MM.1S (cell line): ENCODE measurements around the gene SLC38A8.

ENCODE experiments used
- DNase-seq: peaks from one replicate; pipeline ENCODE4 v3.0.0-alpha.2; 2015
- H2AFZ ChIP-seq: fragments of 300-600 bp; sonication (generic); 2 replicates; pipeline ENCODE4 v1.6.0; 2016; ENCODE audit warnings: antibody characterized with exemption, low read length
- H3F3A ChIP-seq: fragments of 300-600 bp; sonication (generic); 2 replicates; pipeline ENCODE4 v1.6.1; 2016; ENCODE audit warnings: mild to moderate bottlenecking, antibody characterized with exemption, low read length, moderate library complexity, mixed read lengths; ENCODE audit not compliant: insufficient read depth
- H3K27ac ChIP-seq: fragments of 300-600 bp; sonication (generic); 2 replicates; pipeline ENCODE4 v1.5.1; 2016; ENCODE audit warnings: mild to moderate bottlenecking, low read length
- H3K27me3 ChIP-seq: fragments of 300-600 bp; sonication (generic); replicated peaks from 2 replicates; pipeline ENCODE4 v1.6.0; 2016; ENCODE audit warnings: low read length; ENCODE audit not compliant: insufficient read depth
- H3K36me3 ChIP-seq: fragments of 300-600 bp; sonication (generic); replicated peaks from 2 replicates; pipeline ENCODE4 v1.6.1; 2016; ENCODE audit warnings: mild to moderate bottlenecking, low read length, mixed read lengths; ENCODE audit not compliant: insufficient read depth
- H3K4me1 ChIP-seq: fragments of 300-600 bp; sonication (generic); 2 replicates; pipeline ENCODE4 v1.6.1; 2016; ENCODE audit warnings: low read length, mixed read lengths
- H3K4me2 ChIP-seq: fragments of 300-600 bp; sonication (generic); 2 replicates; pipeline ENCODE4 v1.6.0; 2016; ENCODE audit warnings: low read depth, low read length
- H3K4me3 ChIP-seq: fragments of 300-600 bp; sonication (generic); 2 replicates; pipeline ENCODE4 v1.5.1; 2016; ENCODE audit warnings: low read length, mixed read lengths
- H3K79me2 ChIP-seq: fragments of 300-600 bp; sonication (generic); 2 replicates; pipeline ENCODE4 v1.6.1; 2016; ENCODE audit warnings: mixed run types, low read length, mixed read lengths
- H3K9ac ChIP-seq: fragments of 300-600 bp; sonication (generic); 2 replicates; pipeline ENCODE4 v1.6.1; 2016; ENCODE audit warnings: low read length, mixed read lengths
- H3K9me2 ChIP-seq: fragments of 300-600 bp; sonication (generic); replicated peaks from 2 replicates; pipeline ENCODE4 v1.6.1; 2016; ENCODE audit warnings: mild to moderate bottlenecking, low read length, mixed read lengths; ENCODE audit not compliant: insufficient read depth
- H3K9me3 ChIP-seq: fragments of 300-600 bp; sonication (generic); replicated peaks from 2 replicates; pipeline ENCODE4 v1.6.1; 2016; ENCODE audit warnings: mild to moderate bottlenecking, low read length, mixed read lengths; ENCODE audit not compliant: insufficient read depth
- H4K20me1 ChIP-seq: fragments of 300-600 bp; sonication (generic); 2 replicates; pipeline ENCODE4 v1.6.1; 2016; ENCODE audit warnings: mild to moderate bottlenecking, low read length, moderate library complexity, mixed read lengths; ENCODE audit not compliant: insufficient read depth
- EZH2 ChIP-seq: fragments of 300-600 bp; sonication (generic); optimal IDR thresholded peaks from 2 replicates; pipeline ENCODE3; 2017; ENCODE audit warnings: low read depth, mild to moderate bottlenecking, antibody characterized with exemption, low read length, mixed read lengths
- EZH2phosphoT487 ChIP-seq: fragments of 300-600 bp; sonication (generic); IDR thresholded peaks from 2 replicates; pipeline ENCODE4 v1.6.1; 2018; ENCODE audit warnings: antibody characterized with exemption, low read length
- TF ChIP-seq, protein P1 (sequence below): fragments of 300-600 bp; sonication (generic); IDR thresholded peaks from 2 replicates; pipeline ENCODE4 v1.5.1; 2016; ENCODE audit warnings: antibody characterized with exemption, low read length, mixed read lengths

Gene SLC38A8

DNA sequence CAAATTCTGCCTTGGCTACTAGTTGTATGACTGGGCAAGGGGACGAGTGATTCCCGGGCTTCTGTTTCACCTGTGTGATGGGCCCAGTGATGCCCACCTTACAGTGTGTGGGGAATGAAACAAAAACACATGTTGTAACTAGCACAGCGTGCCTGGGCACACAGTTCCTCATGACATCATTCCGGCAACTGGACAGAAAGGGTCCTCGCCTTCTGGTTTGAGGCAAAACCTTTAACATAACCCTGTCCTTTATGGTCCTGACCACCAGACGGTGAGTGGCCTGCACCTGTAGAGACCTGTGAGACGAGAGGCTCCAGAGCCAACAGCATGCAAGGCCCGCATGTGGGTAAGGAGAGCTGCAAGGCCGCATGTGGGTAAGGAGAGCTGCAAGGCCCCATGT, 7.7 kb upstream of the SLC38A8 start:
- H3K9ac ChIP-seq, result no peak overlapping the region

DNA sequence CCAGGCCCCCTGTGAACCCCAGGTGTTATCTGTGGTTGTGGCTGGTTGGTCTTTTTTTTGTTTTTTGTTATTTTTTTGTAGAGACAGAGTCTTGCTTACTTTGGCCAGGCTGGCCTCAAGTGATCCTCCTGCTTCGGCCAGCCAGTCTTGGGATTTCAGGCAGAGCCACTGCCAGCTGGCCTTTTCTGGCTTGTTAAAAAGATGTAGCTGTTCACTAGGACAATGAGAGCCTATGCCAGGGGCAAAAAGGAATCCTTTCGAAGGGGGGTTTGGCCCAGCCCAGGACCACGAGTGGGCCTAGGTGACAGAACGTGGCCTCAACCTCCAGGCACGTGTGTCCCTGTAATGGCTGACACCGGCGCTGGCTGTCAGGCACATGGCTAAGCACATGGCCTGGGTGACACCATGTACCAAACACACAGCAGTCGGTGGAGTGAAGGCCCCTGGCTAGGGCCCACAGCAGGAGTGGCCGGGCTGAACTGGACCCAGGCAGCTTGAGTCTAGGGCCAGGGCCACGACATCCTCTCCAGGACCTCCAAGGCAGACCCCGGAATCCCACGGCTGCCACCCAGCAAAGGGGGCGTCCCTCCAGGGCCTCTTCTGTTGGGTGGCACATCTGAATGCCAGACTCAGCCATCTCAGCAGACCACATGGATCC, 6.9 kb upstream of the SLC38A8 start:
- Histone ChIP-seq H3K36me3 (no peaks in the 10 kb centered on the region), H3K4me3 (no peak overlapping the region), H4K20me1 (no peaks in the 10 kb centered on the region), H3K79me2 (no peaks in the 10 kb centered on the region), H3K9me2 (no peaks in the 10 kb centered on the region), H3K4me2 (no peak overlapping the region), H3K9me3 (no peaks in the 10 kb centered on the region), H3K27ac (no peak overlapping the region), H3K9ac (no peak overlapping the region), H3K27me3 (no peaks in the 10 kb centered on the region), H2AFZ (no peak overlapping the region), H3F3A (no peaks in the 10 kb centered on the region), H3K4me1 (no peaks in the 10 kb centered on the region)
- TF ChIP-seq EZH2 (no peak), EZH2phosphoT487 (no peak)
- TF ChIP-seq, protein P1, sequence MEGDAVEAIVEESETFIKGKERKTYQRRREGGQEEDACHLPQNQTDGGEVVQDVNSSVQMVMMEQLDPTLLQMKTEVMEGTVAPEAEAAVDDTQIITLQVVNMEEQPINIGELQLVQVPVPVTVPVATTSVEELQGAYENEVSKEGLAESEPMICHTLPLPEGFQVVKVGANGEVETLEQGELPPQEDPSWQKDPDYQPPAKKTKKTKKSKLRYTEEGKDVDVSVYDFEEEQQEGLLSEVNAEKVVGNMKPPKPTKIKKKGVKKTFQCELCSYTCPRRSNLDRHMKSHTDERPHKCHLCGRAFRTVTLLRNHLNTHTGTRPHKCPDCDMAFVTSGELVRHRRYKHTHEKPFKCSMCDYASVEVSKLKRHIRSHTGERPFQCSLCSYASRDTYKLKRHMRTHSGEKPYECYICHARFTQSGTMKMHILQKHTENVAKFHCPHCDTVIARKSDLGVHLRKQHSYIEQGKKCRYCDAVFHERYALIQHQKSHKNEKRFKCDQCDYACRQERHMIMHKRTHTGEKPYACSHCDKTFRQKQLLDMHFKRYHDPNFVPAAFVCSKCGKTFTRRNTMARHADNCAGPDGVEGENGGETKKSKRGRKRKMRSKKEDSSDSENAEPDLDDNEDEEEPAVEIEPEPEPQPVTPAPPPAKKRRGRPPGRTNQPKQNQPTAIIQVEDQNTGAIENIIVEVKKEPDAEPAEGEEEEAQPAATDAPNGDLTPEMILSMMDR, result no peak
- no peak for DNase-seq

More for the DNA sequence above, 7.7 kb upstream of the SLC38A8 start:
- no peaks in the 10 kb centered on the region for H3K79me2 ChIP-seq
- H3K36me3 ChIP-seq, result no peaks in the 10 kb centered on the region
- no peak overlapping the region for H2AFZ ChIP-seq
- no peaks in the 10 kb centered on the region for H3K9me2 ChIP-seq
- no peaks in the 10 kb centered on the region for H3K9me3 ChIP-seq
- H3K4me1 ChIP-seq, result no peaks in the 10 kb centered on the region
- TF ChIP-seq EZH2phosphoT487 (no peak), EZH2 (no peak)
- TF ChIP-seq, protein P1, result no peak
- no peak overlapping the region for H3K27ac ChIP-seq
- H4K20me1 ChIP-seq, result no peaks in the 10 kb centered on the region
- H3K27me3 ChIP-seq, result no peaks in the 10 kb centered on the region
- H3K4me2 ChIP-seq, result no peak overlapping the region
- H3F3A ChIP-seq, result no peaks in the 10 kb centered on the region
- no peak for DNase-seq
- no peak overlapping the region for H3K4me3 ChIP-seq

DNA sequence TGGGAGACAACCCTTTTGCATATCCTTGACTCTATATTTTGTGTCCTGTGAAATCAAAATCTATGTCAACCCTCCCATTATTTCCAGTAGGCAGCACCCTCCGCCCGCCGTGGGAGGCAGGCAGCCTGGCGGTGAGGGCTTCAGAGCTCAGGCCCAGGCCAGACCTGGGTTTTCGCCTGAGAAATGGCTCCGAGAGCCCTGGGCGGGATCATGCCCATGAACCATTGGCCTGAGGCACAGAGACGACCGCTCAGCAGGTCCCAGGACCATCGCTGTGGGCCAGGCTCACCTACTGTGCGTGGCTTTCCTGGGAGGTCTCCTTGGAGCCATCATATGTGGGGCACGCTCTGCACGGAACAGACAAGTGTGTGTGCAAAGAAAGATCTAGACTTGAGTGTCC, 6.3 kb upstream of the SLC38A8 start:
- Histone ChIP-seq H3K27me3 (no peaks in the 10 kb centered on the region), H3K4me2 (no peak overlapping the region), H3K4me1 (no peaks in the 10 kb centered on the region), H3K27ac (no peak overlapping the region), H3F3A (no peaks in the 10 kb centered on the region), H3K9me3 (no peaks in the 10 kb centered on the region), H3K36me3 (no peaks in the 10 kb centered on the region), H3K9ac (no peak overlapping the region), H3K79me2 (no peaks in the 10 kb centered on the region), H2AFZ (no peak overlapping the region), H3K4me3 (no peak overlapping the region), H3K9me2 (no peaks in the 10 kb centered on the region), H4K20me1 (no peaks in the 10 kb centered on the region)
- TF ChIP-seq EZH2, result no peak
- TF ChIP-seq, protein P1, result no peak
- no peak for TF ChIP-seq EZH2phosphoT487
- DNase-seq, result no peak
